KG1 (cell line): ENCODE data around the gene CCDC185.
"Not testable (repeated sequence)": the region's sequence is repeated elsewhere in the genome, so short reads cannot be mapped to it uniquely, and the experiment has no call there.

ENCODE experiments used
- DNase-seq: peaks from one replicate; lab custom pipeline; 2025; lab: John Stamatoyannopoulos, UW

Gene CCDC185

GRCh38 chr1:223394706-223395105 lies 1.5 kb downstream of the CCDC185 start:
- DNase-seq: no peak

GRCh38 chr1:223399393-223399792 lies 6.2 kb downstream of the CCDC185 start:
- not testable (repeated sequence) for DNase-seq

DNA sequence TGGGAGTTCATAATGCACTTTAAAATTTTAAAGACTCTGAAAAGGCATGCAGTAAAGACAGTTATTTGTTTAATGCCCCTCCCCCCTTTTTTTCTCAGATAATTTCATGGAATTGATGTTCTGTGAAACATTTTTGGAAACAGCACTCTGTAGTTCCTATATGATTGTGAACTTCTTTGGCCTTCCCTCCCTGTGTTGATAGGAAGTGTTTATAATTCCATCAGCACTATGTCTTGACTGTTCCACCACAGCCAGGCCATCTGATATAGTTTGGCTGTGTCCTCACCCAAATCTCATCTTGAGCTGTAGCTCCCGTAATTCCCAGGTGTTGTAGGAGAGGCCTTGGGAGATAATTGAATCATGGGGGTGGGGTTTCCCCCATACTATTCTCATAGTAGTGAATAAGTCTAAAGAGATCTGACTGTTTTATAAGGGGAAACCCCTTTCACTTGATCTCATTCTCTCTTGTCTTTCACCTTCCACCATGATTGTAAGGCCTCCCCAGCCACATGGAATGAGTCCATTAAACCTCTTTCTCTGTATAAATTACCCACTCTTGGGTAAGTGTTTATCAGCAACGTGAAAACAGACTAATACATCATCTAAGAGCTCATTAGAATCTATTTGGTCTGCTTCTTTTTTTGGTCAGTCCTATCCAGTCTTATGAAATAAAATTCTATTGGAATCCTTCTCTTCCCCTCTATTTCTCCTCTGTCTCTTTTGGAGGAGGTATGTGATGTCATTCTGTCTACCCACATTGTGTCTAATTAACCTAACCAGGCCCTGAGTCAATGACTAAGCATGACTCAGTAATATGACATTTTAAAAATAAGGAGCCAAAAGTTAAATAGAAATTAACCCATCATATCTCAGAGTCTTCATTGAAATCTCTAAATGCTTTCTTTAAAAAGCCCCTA lies 8.9 kb downstream of the CCDC185 start:
- no peak for DNase-seq

- no peak for DNase-seq
Observed at GRCh38 chr1:223402790-223403142, 9.6 kb downstream of the CCDC185 start.

DNA sequence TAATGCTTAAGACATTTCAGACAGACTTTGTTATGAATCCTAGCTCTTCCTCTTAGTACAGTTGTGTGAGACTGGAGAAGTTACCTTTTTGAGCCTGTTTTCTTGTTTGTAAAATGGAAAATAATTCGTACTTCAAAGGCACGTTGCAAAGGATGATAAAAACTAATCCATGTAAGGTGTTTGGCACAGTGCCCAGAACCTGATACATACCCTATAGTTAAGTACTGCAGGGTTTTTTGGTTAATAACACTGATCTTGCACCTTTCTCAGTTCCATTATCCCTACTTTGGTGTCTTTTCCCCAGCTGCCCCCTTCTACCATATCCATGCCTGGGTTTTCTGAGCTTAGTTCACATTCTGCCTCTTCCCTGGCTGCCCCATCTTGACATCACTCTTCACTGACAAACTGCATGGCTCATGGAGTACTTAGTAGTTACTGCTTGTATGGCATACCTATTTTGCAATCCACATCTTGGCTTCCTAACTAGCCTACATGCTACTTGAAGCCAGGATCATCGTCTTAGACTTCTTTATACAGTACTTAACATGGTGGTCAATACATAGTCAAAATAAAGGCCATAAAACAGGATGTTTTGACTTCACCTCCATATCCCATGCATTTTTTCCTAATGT lies 10.1 kb downstream of the CCDC185 start:
- no peak for DNase-seq

GRCh38 chr1:223405507-223405906 lies 12.3 kb downstream of the CCDC185 start:
- no peak for DNase-seq

DNA sequence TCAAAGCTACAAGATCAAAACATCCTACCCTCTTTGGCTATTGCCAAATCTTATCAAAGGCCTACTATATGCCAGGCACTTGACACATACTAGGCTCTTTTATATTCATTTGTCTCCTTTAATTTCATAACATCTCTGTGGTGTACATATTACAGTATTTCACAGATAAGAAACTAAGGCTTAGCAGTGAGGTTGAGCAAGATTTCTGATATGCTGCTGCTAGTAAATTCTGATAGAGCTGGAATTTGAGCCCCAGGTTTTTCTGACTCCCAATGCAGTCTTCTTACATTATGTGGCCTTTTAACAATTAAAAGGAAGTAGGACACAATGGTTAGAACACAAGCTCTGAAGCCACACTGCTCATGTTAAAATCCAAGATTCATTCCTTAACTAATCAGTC lies 16.8 kb downstream of the CCDC185 start:
- DNase-seq: no peak

- DNase-seq: no peak
Observed at GRCh38 chr1:223411309-223411708, 18.1 kb downstream of the CCDC185 start.

- DNase-seq: no peak
Observed at GRCh38 chr1:223411710-223412109, 18.5 kb downstream of the CCDC185 start.

DNA sequence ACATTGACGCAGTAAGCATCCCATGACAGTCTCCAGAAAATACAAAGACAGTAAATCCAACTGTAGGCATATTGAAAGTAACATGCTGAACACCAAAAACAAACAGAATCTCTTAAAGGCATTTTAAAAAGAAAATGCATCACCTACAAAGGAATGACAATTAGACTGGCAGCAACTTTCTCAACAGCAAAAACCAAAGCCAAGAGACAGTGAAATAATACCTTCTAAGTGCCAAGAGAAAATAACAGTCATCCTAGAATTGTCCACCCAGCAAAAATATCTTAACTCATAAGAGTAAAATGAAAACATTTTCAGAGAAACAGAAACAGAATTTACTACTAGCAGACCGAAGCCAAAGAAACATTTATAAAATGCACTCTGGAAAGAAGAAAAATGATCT lies 20.0 kb downstream of the CCDC185 start:
- DNase-seq: no peak

GRCh38 chr1:223417444-223417843 lies 24.2 kb downstream of the CCDC185 start:
- no peak for DNase-seq

- no peak for DNase-seq
Observed at GRCh38 chr1:223417903-223418663, 24.9 kb downstream of the CCDC185 start.

- no peak for DNase-seq
Observed at GRCh38 chr1:223419115-223419514, 25.9 kb downstream of the CCDC185 start.

DNA sequence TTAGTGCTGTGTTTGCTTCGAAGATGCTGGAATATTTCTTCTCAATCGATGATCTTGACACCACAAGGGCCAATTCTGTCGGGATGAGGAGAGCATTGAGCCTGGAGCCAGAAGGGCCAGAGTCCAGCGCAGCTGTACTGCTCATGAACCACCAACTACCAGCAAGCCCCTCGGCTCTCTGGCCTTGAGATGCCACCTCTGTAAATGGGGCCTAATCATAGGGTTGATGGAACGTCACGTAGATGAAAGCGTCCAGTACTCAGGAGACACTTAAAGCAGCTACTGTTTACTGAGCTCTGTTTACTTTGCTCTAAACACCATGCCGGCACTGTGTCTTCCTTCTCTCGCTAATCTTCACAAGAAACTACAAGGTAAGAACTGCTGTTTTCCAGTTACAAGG lies 26.3 kb downstream of the CCDC185 start:
- DNase-seq: no peak

DNA sequence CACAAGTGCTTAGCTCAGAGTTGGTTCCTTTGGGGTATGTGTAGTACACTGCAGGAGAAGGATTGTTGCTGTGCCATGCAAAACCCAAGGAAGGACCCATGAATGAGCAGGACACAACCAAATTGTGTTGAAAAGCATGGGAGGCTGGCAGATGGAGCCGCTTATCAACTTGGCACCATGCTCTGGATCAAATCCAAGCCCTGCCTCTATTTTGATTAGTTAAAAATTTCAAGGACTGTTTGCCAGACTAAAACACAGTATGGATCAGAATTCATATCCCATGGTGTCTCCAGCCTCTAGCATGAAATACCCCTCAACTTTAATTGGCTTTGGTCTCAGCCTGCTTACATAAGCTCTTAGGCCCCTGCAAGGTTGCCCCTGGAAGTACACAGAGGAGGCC lies 27.8 kb downstream of the CCDC185 start:
- no peak for DNase-seq

DNA sequence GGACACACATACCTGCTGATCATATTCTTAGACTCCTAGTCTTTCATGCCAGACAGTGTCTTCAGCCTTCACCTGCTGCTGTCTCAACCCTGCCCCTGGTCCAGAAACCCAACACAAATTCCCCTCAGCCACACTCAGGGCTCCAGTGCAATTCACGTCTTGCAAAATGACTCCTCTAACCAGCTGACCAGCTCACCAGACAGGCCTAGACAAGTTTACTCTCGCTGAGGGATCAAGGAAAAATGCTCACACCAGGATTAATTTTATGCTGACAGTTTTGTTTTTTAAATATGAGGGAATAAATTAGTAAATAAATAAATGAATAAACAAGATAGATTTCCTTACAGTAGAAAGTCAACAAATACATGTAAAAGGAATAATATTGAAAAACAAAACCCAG lies 28.5 kb downstream of the CCDC185 start:
- DNase-seq: no peak

- DNase-seq: no peak
Observed at GRCh38 chr1:223422911-223423310, 29.7 kb downstream of the CCDC185 start.

DNA sequence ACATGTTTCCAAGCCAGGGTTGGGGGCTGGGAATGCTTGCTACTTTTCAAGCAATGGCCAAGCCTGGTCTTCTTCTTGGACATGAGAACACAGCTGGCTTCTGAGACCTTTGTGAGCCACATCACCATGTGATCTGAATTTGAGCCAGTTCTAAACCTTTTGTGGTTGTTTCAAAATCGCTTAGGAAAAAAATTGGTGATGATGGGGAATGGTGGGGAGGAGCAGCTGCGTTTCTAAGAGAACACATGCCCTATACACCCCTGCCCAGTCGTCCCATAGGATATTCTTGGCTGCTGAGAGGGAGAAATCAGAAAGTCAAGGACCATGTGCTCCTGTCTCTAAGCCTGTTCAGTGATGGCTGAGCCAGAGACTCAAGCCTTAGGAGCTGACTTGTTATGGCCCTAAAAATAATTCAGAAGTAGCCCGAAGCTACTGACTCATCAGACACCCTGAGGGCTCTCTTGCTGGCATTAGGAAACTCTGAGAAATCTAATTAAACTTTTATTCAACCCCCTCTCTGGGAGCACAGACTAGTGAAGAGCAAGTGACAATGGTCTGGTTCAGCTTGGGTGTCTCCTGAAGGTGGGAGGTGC lies 30.5 kb downstream of the CCDC185 start:
- DNase-seq: no peak

DNA sequence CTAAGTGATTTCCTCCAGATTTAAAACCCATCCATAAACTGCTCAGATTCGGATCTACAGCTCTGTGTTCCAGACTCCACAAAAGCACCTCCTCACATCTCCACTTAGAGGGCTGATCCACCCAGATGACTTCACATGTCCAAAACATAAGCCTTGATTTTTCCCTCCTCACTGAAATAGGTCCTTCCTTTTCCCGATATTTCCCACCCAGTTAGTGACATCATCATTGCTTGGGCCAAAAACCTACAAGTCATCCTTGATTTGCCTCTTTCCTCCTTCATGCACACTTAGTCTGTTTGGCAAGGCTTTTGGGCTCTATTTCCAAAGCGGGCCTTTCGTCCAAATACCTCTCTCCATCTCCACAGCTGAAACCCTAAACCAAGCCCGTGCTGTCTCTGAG lies 32.3 kb downstream of the CCDC185 start:
- no peak for DNase-seq

GRCh38 chr1:223426936-223427335 lies 33.7 kb downstream of the CCDC185 start:
- no peak for DNase-seq

DNA sequence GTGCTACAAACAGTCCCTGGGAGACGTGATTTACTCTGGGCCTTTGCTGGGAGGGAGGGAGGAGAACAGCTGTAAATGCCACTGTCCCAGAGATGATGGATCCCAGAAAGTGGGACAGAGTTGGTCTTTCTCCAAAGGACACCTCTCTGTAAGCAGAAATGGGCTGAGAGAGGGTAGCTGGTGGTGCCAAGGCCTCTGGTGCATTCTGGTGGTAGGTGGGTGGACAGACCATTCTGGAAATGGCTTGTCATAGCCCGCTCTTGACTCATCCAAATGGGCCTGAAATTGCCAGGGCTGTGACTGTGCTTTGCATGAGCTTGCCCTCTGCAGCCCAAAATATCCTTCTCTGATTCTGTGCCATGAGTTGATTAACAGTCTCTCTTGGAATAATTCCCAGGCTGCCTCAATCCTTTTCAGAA lies 36.1 kb downstream of the CCDC185 start:
- DNase-seq: no peak

DNA sequence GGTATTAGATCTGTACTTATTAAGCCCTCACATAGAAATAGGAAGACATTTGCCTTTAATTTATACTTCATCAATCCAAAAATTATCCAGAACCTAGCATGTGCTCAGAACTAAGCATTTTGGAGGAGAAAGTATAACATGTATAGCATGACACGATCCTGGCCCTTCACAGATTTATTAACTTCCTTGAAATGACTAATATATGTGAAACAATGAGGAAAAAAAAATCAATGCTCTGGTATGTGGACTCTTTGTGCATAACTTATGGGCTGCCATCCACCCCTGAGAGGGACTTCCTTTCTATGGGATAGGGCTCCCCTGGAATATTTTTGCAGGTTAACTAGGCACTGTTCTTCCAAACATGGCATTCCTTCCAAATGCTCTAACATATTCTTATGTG lies 36.6 kb downstream of the CCDC185 start:
- no peak for DNase-seq
